T-helper 17 cell (primary cell): ENCODE data around the gene SETD3. TPM values are rescaled to one million over a fixed set of nuclear protein-coding genes. Genes with fewer than 3 reads are reported as not detected.

Source experiments
- ATAC-seq: fragments of 150-1000 bp; cut with Tn5 transposase; 2 replicates; pipeline ENCODE4 v1.10.0; 2021; ENCODE audit warnings: mild to moderate bottlenecking, moderate library complexity
- DNase-seq, 3 donors: peaks; one replicate each; pipeline versions ENCODE4 v3.0.0 to v3.0.0-alpha.2; 2020 to 2021
- H3K9me3 ChIP-seq: one replicate; pipeline ENCODE4 v1.7.0; 2013; ENCODE audit warnings: low read length, mild to moderate bottlenecking; ENCODE audit not compliant: control insufficient read depth, poor library complexity, severe bottlenecking
- H3K27ac Mint-ChIP-seq: one replicate; pipeline ENCODE4 v1.8.0; 2022; ENCODE audit warnings: mild to moderate bottlenecking, moderate library complexity, mixed read lengths
- H3K27me3 Mint-ChIP-seq: one replicate; pipeline ENCODE4 v1.8.0; 2022; ENCODE audit warnings: mixed read lengths
- H3K36me3 Mint-ChIP-seq: one replicate; pipeline ENCODE4 v1.8.0; 2022; ENCODE audit warnings: low read depth, mixed read lengths
- H3K4me1 Mint-ChIP-seq: one replicate; pipeline ENCODE4 v1.8.0; 2022; ENCODE audit warnings: mild to moderate bottlenecking, mixed read lengths
- H3K4me3 Mint-ChIP-seq: one replicate; pipeline ENCODE4 v1.8.0; 2022; ENCODE audit warnings: mild to moderate bottlenecking, moderate library complexity, mixed read lengths
- total RNA-seq, 4 donors: library from RNA in 2 of 4; stranded (reverse) in 2 of 4; gene quantifications; one replicate each; pipeline ENCODE4 v1.2.3 and lab custom pipeline; 2022 to 2026

SETD3 gene
- total RNA-seq, 2 donors from 2014 or later: 38.2 to 47.6 TPM

DNA sequence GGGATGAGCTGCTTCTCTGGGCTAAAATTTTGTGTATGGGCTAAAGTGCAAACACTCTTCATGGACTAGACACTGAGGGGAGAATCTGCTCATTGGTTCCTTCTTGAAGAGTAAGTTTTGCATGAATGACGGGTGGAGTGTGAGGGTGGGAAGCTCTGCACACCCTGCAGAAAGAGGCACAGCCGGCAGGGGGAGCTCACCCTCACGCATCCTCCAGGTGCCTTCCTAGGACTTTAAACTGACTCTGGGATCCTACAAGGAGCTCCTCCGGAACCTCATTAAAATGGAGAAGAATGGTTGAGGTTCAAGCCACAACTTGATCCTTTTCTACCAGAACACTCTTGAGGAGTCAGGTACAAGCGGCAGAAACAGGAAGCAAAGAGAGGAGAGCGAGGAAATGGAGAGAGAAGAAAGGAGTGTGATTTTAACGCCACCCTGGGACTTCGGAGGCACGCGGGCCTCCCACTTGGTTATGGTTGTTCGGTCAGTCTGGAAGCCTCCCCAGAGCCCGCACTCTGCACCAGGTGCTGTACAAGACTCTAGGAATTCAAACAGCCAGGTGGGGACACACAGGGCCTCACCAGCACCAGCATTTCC is 87.5 kb downstream of the SETD3 start:
- H3K9me3 ChIP-seq: no peaks in the 10 kb centered on the region
- Mint-ChIP-seq H3K27me3 (no peaks in the 10 kb centered on the region), H3K27ac (no peak overlapping the region), H3K36me3 (no peaks in the 10 kb centered on the region), H3K4me1 (peaks cover 16% of the 10 kb centered on the region), H3K4me3 (no peak overlapping the region)
- peak in 1 of 3 donors; percentile 25 for DNase-seq
- ATAC-seq: no peak

DNA sequence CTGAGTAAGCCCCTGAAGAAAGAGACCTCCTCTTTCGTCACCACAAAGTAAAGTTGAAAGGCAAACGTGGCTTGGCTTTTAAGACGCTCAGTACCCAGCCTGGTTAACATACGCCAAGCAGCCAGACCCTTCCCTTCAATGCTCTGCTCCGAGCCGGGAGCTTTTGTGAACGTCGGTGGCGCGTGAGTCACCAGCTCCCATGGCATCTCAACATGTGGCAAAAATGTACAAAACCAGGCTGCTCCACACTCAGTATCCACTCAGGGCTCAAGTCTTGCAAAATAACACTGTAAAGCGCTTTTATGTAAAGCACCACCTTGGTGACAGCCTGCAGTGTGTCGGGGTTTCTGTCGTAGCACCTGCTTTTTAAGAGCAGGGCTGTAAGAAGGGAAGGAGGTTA is 89.0 kb downstream of the SETD3 start:
- ATAC-seq (no peak), DNase-seq (no peak)
- Mint-ChIP-seq H3K27me3 (peaks cover 4% of the 10 kb centered on the region), H3K4me3 (no peak overlapping the region), H3K27ac (no peak overlapping the region), H3K36me3 (no peaks in the 10 kb centered on the region), H3K4me1 (peaks cover 22% of the 10 kb centered on the region)
- H3K9me3 ChIP-seq: no peaks in the 10 kb centered on the region

DNA sequence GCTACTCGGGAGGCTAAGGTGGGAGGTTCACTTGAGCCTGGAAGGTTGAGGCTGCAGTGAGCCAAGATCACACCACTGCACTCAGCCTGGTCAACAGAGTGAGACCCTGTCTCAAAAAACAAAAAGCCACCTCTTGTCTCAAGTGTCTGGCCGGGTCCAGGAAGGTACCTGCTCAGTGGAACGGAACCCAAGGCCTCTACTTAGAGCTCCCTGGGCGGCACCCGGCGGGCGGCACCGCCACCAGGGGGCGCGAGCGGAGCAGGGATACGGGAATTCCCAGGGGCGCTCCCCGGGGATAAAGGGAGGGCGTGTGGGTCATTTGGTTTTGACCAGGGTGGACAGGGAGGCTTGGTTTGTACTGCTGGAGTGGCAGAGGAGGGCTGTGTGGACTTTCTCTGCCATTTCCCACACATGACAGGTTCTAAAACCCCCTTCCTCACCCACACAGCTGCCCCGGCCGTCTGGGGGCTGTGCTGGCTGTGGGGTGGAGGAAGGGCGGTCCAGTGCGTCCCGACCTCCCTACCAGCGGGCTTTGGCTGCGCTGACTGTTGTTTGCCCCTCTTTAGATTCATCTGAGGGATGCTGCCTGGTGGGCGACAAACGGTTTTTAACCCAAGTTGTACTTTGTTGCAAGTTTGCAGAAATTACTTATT is 91.4 kb downstream of the SETD3 start:
- peaks cover 10% of the 10 kb centered on the region for H3K4me1 Mint-ChIP-seq
- no peaks in the 10 kb centered on the region for H3K9me3 ChIP-seq
- H3K27ac Mint-ChIP-seq: peak overlapping the region; percentile 32
- ATAC-seq: peak; percentile 37
- H3K36me3 Mint-ChIP-seq: no peaks in the 10 kb centered on the region
- no peak overlapping the region for H3K4me3 Mint-ChIP-seq
- peak in 2 of 3 donors; percentile 26 to 29 for DNase-seq
- H3K27me3 Mint-ChIP-seq: peaks cover 21% of the 10 kb centered on the region

DNA sequence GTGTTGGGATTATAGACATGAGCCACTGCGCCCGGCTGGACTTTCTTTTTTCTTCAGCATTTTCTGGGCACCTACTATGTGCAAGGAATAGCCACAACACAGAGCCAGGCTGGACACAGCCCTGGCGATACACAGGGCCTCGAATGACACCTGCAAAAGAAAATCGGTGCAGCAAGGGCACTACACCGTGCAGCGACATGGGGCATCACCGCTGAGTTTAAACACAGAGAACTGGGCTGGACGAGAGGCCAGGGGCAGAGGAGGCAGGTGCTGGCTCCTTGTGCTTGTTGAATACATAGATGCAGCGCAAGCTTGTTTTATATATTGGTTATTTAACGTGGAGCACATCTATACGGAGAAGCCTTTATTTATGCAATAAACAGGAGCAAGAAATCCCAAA is 92.4 kb downstream of the SETD3 start:
- ATAC-seq (no peak), DNase-seq (no peak)
- no peak overlapping the region for H3K4me3 Mint-ChIP-seq
- H3K4me1 Mint-ChIP-seq: peaks cover 10% of the 10 kb centered on the region
- no peaks in the 10 kb centered on the region for H3K36me3 Mint-ChIP-seq
- no peak overlapping the region for H3K27ac Mint-ChIP-seq
- no peaks in the 10 kb centered on the region for H3K9me3 ChIP-seq
- H3K27me3 Mint-ChIP-seq: peaks cover 31% of the 10 kb centered on the region

DNA sequence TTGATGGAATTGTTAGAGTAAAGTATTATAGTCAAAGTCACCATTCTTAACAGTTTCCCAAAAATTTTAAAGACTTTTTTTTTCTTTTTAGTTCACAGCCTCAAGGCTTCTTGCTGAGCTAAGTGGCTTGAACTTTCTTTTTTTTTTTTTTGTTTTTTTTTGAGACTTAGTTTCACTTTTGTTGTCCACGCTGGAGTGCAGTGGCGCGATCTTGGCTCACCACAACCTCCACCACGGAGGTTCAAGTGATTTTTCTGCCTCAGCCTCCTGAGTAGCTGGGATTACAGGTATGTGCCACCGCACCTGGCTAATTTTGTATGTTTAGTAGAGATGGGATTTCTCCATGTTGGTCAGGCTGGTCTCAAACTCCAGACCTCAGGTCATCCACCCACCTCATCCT is 92.8 kb downstream of the SETD3 start:
- H3K4me1 Mint-ChIP-seq: peaks cover 6% of the 10 kb centered on the region
- H3K4me3 Mint-ChIP-seq: no peak overlapping the region
- no peaks in the 10 kb centered on the region for H3K36me3 Mint-ChIP-seq
- H3K9me3 ChIP-seq: no peaks in the 10 kb centered on the region
- H3K27ac Mint-ChIP-seq: no peak overlapping the region
- DNase-seq (no peak), ATAC-seq (no peak)
- peaks cover 36% of the 10 kb centered on the region for H3K27me3 Mint-ChIP-seq

DNA sequence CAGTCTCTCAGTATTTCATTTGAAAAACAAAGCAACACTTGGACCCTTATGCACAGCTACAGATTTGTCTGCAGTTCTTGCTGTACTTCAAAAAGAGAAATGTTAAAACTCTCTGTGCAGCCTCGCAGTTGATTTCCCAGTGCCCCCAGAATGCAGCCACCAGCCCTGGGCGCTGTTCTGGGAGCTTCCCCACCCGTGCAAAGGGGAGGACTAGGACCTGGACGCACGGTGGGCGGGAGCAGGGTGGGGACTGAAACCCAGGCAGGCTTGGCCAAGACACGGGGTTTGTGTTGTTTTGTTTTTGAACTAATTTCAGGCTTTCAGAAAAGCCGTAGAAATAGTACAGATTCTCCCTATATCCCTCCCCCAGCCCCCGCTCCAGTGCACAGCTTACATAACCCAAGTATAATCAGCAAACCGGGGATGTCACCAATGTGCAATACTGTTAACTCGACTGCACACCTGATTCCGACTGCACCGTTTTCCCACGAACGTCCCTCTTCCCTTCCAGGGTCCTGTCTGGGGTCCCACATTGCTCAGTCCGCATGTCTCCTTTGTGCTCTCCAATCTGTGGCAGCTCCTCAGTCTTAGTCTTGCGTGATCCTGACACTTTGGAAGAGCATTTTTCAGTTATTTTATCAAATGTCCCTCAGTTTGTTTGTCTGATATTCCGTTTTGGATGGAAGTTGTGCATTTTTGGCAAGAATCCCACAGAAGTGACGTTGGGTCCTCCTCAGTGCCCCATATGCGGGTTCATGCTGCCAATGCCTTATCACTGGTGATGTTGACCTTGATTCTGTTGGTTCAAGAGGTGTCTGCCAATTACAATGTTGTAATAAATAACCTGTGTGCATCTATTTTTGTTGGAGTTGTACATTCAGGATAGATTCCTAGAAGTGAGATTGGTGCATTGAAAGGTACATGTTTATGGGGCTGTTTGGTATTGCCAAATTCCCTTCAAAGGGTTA is 95.9 kb downstream of the SETD3 start:
- Mint-ChIP-seq H3K4me1 (peaks cover 9% of the 10 kb centered on the region), H3K36me3 (no peaks in the 10 kb centered on the region), H3K4me3 (no peak overlapping the region), H3K27me3 (peaks cover 63% of the 10 kb centered on the region), H3K27ac (no peak overlapping the region)
- DNase-seq (no peak), ATAC-seq (no peak)
- H3K9me3 ChIP-seq: no peaks in the 10 kb centered on the region

DNA sequence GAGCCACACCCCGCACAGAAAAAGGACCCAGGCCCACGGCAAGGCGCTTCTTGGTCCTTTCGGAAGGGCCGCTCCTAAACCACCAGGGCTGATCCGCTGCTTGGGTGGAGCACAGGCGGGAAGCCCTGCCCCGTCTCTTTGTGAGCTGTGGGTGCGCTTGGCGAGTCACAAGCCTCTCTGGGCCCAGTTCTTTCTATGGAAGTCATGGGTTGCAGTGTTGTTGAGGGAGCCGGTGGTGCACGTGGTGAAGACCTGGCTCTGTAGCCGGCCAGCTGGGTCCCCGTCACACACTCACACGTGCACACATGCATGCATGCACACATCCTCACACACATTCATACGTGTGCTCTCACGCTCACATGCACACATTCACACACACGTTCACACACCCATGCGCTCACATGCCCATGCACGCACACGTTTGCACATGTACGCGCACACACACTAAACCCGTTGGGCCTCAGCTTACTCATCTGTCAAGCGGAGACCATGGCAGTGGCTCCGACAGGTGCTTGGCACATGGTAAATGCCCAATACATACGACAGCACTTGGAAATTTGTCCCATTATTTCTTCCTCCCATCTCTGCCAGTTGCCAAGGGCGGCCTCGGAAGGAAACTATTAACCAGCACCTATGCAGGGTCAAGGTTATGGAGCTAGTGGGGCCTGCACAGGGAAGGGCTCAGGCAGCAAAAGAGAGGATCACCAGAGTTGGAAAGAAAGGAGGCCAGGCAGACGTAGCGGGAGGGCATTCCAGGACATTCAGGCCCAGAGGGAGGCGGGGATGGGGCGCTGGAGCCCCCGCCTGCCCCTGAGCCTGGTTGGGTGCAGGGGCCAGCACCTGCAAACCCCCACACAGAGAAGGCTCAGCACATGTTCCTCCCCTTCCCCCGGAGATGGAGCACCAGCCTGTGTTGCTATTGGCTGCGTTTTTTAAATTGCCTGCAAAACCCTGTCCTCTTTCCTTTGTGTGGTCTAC is 96.9 kb downstream of the SETD3 start:
- no peaks in the 10 kb centered on the region for H3K9me3 ChIP-seq
- no peak for DNase-seq
- Mint-ChIP-seq H3K27ac (no peak overlapping the region), H3K4me3 (no peak overlapping the region), H3K4me1 (peaks cover 9% of the 10 kb centered on the region), H3K36me3 (no peaks in the 10 kb centered on the region), H3K27me3 (peaks cover 63% of the 10 kb centered on the region)
- no peak for ATAC-seq

DNA sequence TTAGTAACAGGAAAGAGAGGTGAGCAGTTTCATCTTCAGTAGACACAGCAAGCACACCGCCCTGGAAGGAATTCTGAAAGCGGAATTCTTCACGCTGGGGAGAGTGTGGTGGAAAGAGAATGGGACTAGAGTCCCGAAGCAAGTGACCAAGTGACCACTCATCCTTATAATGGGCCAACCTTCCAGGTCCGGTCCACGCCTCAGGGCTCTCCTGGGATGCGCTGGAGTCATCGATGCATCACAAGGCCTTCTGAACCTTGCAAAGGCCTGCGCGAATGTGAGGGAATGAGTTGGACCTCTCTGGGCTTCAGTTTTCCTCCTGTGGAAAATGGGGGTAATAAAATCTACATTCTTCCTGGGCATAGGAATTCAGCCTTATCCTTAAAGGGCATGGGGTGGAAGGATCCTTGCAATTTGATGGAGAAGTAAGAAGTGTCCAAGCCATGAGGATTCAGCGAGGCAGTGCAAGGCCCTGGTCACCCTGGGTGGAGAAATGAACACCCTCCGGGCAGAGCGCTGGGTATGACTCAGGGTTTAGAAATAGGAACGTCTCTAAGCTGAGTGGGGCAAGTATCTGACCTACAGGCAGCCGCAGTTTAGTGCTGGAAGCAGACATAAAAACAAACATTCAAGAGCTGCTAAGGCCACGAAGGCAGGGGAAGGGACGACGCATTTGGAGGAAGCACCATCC is 97.7 kb downstream of the SETD3 start:
- H3K9me3 ChIP-seq: no peaks in the 10 kb centered on the region
- DNase-seq (no peak), ATAC-seq (no peak)
- H3K4me3 Mint-ChIP-seq: no peak overlapping the region
- H3K27me3 Mint-ChIP-seq: peaks cover 63% of the 10 kb centered on the region
- no peaks in the 10 kb centered on the region for H3K36me3 Mint-ChIP-seq
- peaks cover 9% of the 10 kb centered on the region for H3K4me1 Mint-ChIP-seq
- no peak overlapping the region for H3K27ac Mint-ChIP-seq

DNA sequence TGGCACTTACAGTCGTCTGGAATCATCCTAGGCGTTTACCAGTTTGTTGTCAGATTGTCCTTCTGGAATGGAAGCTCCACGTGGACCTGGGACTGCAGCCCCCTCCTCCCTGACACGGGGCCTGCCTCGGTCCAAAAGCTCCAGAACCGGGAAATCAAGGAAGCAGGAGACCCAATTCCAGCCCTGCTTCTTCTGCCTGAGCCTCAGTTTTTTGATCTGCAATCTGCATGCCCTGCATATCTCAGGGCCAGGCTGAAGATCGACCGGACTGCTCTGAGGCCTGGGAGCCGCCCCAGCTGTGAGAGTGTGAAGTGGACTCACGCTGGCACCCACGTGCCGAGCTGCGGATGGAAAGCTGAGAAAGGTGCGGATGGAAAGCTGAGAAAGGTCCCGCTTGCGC is 98.6 kb downstream of the SETD3 start:
- Mint-ChIP-seq H3K4me1 (peaks cover 4% of the 10 kb centered on the region), H3K36me3 (no peaks in the 10 kb centered on the region), H3K27me3 (peaks cover 63% of the 10 kb centered on the region), H3K4me3 (no peak overlapping the region), H3K27ac (no peak overlapping the region)
- ATAC-seq (no peak), DNase-seq (no peak)
- H3K9me3 ChIP-seq: no peaks in the 10 kb centered on the region

DNA sequence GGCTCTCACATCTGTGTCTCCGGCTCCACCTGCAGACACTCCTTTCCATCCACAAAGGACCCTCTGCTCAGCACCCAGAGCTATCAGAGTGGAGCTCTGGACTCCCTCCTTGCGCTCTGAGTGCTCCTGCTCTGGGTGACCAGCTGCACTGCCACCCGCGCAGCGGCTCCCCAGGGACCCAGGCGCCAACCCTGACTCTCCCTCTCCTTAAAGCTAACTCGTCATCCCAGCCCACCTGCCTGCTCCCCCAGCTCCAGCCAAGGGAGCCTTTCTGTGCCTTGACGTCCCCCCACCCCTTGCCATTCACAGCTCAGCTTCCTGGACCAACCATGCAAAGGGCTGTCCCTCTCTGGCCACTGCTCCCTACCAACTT is 99.0 kb downstream of the SETD3 start:
- H3K9me3 ChIP-seq: no peaks in the 10 kb centered on the region
- Mint-ChIP-seq H3K4me1 (peaks cover 3% of the 10 kb centered on the region), H3K27me3 (peaks cover 60% of the 10 kb centered on the region), H3K27ac (peak overlapping the region; percentile 74), H3K36me3 (no peaks in the 10 kb centered on the region), H3K4me3 (no peak overlapping the region)
- DNase-seq (no peak), ATAC-seq (no peak)

DNA sequence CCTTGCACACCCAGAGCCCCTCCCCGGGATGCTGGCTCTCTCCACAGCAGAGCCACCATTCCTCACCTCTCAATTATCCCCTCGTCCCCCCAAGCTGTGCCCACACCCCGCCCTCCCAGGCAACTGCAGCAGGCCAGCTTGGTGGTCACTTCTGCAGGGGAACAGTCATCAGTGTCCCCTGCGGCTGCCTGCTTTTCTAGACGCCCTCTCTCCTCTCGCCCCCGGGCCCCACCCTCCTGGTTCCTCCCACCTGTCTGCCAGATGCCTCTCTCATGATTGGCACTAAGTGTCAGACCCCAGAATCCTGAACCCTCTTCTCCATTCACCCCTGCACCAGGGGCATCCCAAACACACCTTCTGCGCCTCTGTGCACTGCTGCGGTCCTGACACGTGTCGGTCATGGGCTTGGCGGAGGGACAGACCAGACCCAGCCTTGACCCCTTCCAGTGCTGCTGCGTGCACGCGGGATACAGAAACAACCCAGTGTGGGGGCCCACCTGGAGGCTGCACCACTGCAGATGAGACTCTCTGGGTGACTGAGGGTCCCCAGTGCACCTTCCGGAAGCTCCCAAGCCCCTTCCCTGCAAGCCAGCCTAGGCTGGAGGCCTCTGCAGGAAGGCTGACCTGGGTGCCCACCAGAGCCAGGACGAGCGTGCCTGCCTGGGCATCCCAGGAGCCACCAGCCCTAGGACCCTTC is 99.5 kb downstream of the SETD3 start:
- ATAC-seq (no peak), DNase-seq (no peak)
- Mint-ChIP-seq H3K27me3 (peaks cover 55% of the 10 kb centered on the region), H3K36me3 (no peaks in the 10 kb centered on the region), H3K4me1 (peaks cover 4% of the 10 kb centered on the region), H3K4me3 (no peak overlapping the region), H3K27ac (peak overlapping the region; percentile 74)
- no peaks in the 10 kb centered on the region for H3K9me3 ChIP-seq

DNA sequence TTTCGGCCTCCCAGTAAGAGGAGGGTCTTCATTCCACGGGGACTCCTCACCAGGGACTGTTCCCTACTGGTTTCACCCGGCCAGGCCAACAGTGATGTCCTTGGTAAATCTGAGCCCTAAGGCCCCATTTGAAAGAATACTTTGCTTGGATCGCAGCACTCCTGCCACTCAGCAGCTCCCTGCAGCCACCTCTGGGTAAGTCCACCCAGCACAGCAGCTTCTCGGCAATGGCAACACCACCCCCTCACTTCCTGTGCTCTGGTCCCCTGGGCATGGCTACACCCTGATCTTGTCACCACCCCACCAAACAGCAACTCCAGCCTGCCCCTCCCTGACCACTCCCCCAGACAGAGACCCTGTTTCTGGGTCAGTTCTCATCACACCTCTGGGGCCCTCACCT is 100.3 kb downstream of the SETD3 start:
- H3K4me3 Mint-ChIP-seq: no peak overlapping the region

More for the DNA sequence above, 100.3 kb downstream of the SETD3 start:
- no peaks in the 10 kb centered on the region for H3K36me3 Mint-ChIP-seq
- ATAC-seq: no peak
- peaks cover 8% of the 10 kb centered on the region for H3K4me1 Mint-ChIP-seq
- H3K9me3 ChIP-seq: no peaks in the 10 kb centered on the region
- no peak for DNase-seq
- peaks cover 50% of the 10 kb centered on the region for H3K27me3 Mint-ChIP-seq
- no peak overlapping the region for H3K27ac Mint-ChIP-seq
